IPS DF 4.7 (cell line): ENCODE data around the gene MAB21L3.
"Not testable (repeated sequence)": the region's sequence is repeated elsewhere in the genome, so short reads cannot be mapped to it uniquely, and the experiment has no call there.

ENCODE experiments used
- DNase-seq: peaks from one replicate; pipeline ENCODE4 v3.0.0-alpha.2; 2013; ENCODE audit warnings: low spot score; ENCODE audit errors: extremely low read depth

Gene MAB21L3

GRCh38 chr1:116138277-116138792 lies 27.1 kb downstream of the MAB21L3 start:
- DNase-seq: no peak

GRCh38 chr1:116139592-116140134 lies 28.5 kb downstream of the MAB21L3 start:
- no peak for DNase-seq

GRCh38 chr1:116144151-116144550 lies 33.0 kb downstream of the MAB21L3 start:
- no peak for DNase-seq

GRCh38 chr1:116146447-116147113 lies 35.4 kb downstream of the MAB21L3 start:
- DNase-seq: not testable (repeated sequence)

- no peak for DNase-seq
Observed at GRCh38 chr1:116147114-116147510, 35.9 kb downstream of the MAB21L3 start.

GRCh38 chr1:116147972-116148371 lies 36.8 kb downstream of the MAB21L3 start:
- DNase-seq: no peak

GRCh38 chr1:116148967-116149366 lies 37.8 kb downstream of the MAB21L3 start:
- no peak for DNase-seq

- no peak for DNase-seq
Observed at GRCh38 chr1:116150368-116150767, 39.2 kb downstream of the MAB21L3 start.

GRCh38 chr1:116151739-116152576 lies 40.8 kb downstream of the MAB21L3 start:
- peak; percentile 38 for DNase-seq

GRCh38 chr1:116152577-116152943 lies 41.4 kb downstream of the MAB21L3 start:
- no peak for DNase-seq

GRCh38 chr1:116152950-116153691 lies 41.9 kb downstream of the MAB21L3 start:
- DNase-seq: no peak

GRCh38 chr1:116153692-116154031 lies 42.5 kb downstream of the MAB21L3 start:
- no peak for DNase-seq

GRCh38 chr1:116154536-116154935 lies 43.3 kb downstream of the MAB21L3 start:
- no peak for DNase-seq

GRCh38 chr1:116157096-116157495 lies 45.9 kb downstream of the MAB21L3 start:
- no peak for DNase-seq

GRCh38 chr1:116159177-116159576 lies 48.0 kb downstream of the MAB21L3 start:
- DNase-seq: no peak

- DNase-seq: no peak
Observed at GRCh38 chr1:116159611-116160010, 48.4 kb downstream of the MAB21L3 start.

- DNase-seq: no peak
Observed at GRCh38 chr1:116161390-116161789, 50.2 kb downstream of the MAB21L3 start.

- DNase-seq: no peak
Observed at GRCh38 chr1:116161877-116162390, 50.7 kb downstream of the MAB21L3 start.

- DNase-seq: no peak
Observed at GRCh38 chr1:116163533-116163932, 52.3 kb downstream of the MAB21L3 start.

- DNase-seq: no peak
Observed at GRCh38 chr1:116164150-116164549, 53.0 kb downstream of the MAB21L3 start.

- DNase-seq: no peak
Observed at GRCh38 chr1:116164604-116165368, 53.6 kb downstream of the MAB21L3 start.
